Caco-2 (cell line): ENCODE measurements around the gene THRB. TPM values are rescaled to one million over a fixed set of nuclear protein-coding genes. Genes with fewer than 3 reads are reported as not detected.

Experiments used
- BruUV-seq: library from RNA; stranded (reverse); fragments of 400-500 nt; replicated peaks from 2 replicates; lab custom pipeline; 2021; lab: Mats Ljungman, UMichigan
- CTCF ChIA-PET: fragments of 300-600 bp; sonication (Branson Sonifier 250); formaldehyde crosslinking; loops from one replicate; lab custom pipeline; 2022; ENCODE audit warnings: antibody characterized with exemption; lab: Charles Lee
- POLR2A ChIA-PET: fragments of 300-600 bp; sonication (Branson Sonifier 250); formaldehyde crosslinking; loops from one replicate; lab custom pipeline; 2022; ENCODE audit warnings: antibody characterized with exemption; lab: Charles Lee
- DNase-seq, 2 experiments: peaks; one replicate each; pipeline versions ENCODE4 v3.0.0 to v3.0.0-alpha.2; 2020 to 2022
- H3K27me3 ChIP-seq: replicated peaks from 2 replicates; pipeline ENCODE4 v1.6.0; 2011; ENCODE audit warnings: low read length; ENCODE audit not compliant: control insufficient read depth, insufficient read depth
- H3K36me3 ChIP-seq: 2 replicates; pipeline ENCODE4 v1.5.1; 2011; ENCODE audit warnings: low read length; ENCODE audit not compliant: control insufficient read depth, insufficient read depth
- H3K4me1 ChIP-seq: fragments of 250-450 bp; sonication (Bioruptor Pico); 2 replicates; pipeline ENCODE4 v1.5.1; 2020; ENCODE audit warnings: mild to moderate bottlenecking
- H3K4me3 ChIP-seq: 2 replicates; pipeline ENCODE4 v1.5.1; 2011; ENCODE audit warnings: low read depth, mild to moderate bottlenecking, control low read depth, low read length
- H3K9me3 ChIP-seq: fragments of 250-450 bp; sonication (Bioruptor Pico); 2 replicates; pipeline ENCODE4 v1.5.1; 2020; ENCODE audit warnings: mild to moderate bottlenecking, moderate library complexity
- H3K27ac Mint-ChIP-seq: one replicate; pipeline ENCODE4 v1.8.0; 2022; ENCODE audit warnings: mixed read lengths; ENCODE audit not compliant: unreplicated experiment
- H3K27me3 Mint-ChIP-seq: one replicate; pipeline ENCODE4 v1.8.0; 2022; ENCODE audit warnings: mixed read lengths; ENCODE audit not compliant: insufficient read depth, unreplicated experiment
- H3K36me3 Mint-ChIP-seq: one replicate; pipeline ENCODE4 v1.8.0; 2022; ENCODE audit warnings: mild to moderate bottlenecking, mixed read lengths; ENCODE audit not compliant: insufficient read depth, unreplicated experiment
- H3K4me1 Mint-ChIP-seq: one replicate; pipeline ENCODE4 v1.8.0; 2022; ENCODE audit warnings: low read depth, mixed read lengths; ENCODE audit not compliant: unreplicated experiment
- H3K4me3 Mint-ChIP-seq: one replicate; pipeline ENCODE4 v1.8.0; 2022; ENCODE audit warnings: mild to moderate bottlenecking, moderate library complexity, mixed read lengths; ENCODE audit not compliant: unreplicated experiment
- H3K9me3 Mint-ChIP-seq: one replicate; pipeline ENCODE4 v1.8.0; 2022; ENCODE audit warnings: mixed read lengths; ENCODE audit not compliant: unreplicated experiment
- CTCF ChIP-seq, 2 experiments: fragments of 200-600 bp in 1 of 2; IDR thresholded peaks; 1 replicate in 1 of 2; 2 replicates in 1 of 2; pipeline versions ENCODE4 v1.5.1 to v1.8.0; 2011 to 2022; ENCODE audit warnings: antibody characterized with exemption in 1 of 2, control low read depth in 1 of 2, inconsistent platforms in 1 of 2, low read depth in 1 of 2, low read length in 1 of 2, mild to moderate bottlenecking in 1 of 2, moderate library complexity in 1 of 2; ENCODE audit not compliant: insufficient read depth in 1 of 2, severe bottlenecking in 1 of 2, unreplicated experiment in 1 of 2
- intact Hi-C: fragments of 100-400 bp; cut with micrococcal nuclease; formaldehyde crosslinking; loops from one replicate; pipeline ENCODE4 v1.10.0; 2022; ENCODE audit not compliant: unreplicated experiment
- total RNA-seq: library from RNA; stranded (reverse); gene quantifications from 2 replicates; pipeline ENCODE4 v1.2.3, GENCODE V29; 2022

Gene THRB
- total RNA-seq, 1 experiment from 2014 or later: 19.4 TPM

- H3K27me3 ChIP-seq: no peaks in the 10 kb centered on the region
- ChIA-PET CTCF (no interaction called here), POLR2A (no interaction called here)
- Mint-ChIP-seq H3K36me3 (no peaks in the 10 kb centered on the region), H3K9me3 (no peaks in the 10 kb centered on the region), H3K27ac (no peak overlapping the region), H3K27me3 (no peaks in the 10 kb centered on the region), H3K4me3 (no peak overlapping the region), H3K4me1 (no peaks in the 10 kb centered on the region)
- H3K9me3 ChIP-seq: no peaks in the 10 kb centered on the region
- peak; percentile 53 to 74 for DNase-seq
- intact Hi-C loops: loop anchor here (1.0 to 10.0 kb wide), 5 partner anchors 52 to 447 kb away; no protein-coding TSS in a partner anchor
- no peaks in the 10 kb centered on the region for H3K36me3 ChIP-seq
- H3K4me3 ChIP-seq: no peak overlapping the region
- TF ChIP-seq CTCF (IDR thresholded peaks at IDR 0.05; ENCODE audit: insufficient read depth in 1 of 2, low read depth in 1 of 2, low read length in 1 of 2, severe bottlenecking in 1 of 2, unreplicated experiment in 1 of 2): peak; percentile 57 to 75
- BruUV-seq: no TSS peak
- no peaks in the 10 kb centered on the region for H3K4me1 ChIP-seq
These were observed 256.5 kb downstream of the THRB start for GRCh38 chr3:24237971-24238706.

- intact Hi-C loops: loop anchor here (10.0 kb wide), 2 partner anchors 350 to 450 kb away; no protein-coding TSS in a partner anchor
- no peaks in the 10 kb centered on the region for H3K9me3 Mint-ChIP-seq
- DNase-seq: no peak
These were observed 259.5 kb downstream of the THRB start for GRCh38 chr3:24235121-24235520.

GRCh38 chr3:24232784-24233183, 261.9 kb downstream of the THRB start:
- no peaks in the 10 kb centered on the region for H3K27me3 ChIP-seq
- no peaks in the 10 kb centered on the region for H3K9me3 ChIP-seq
- H3K27ac Mint-ChIP-seq: no peak overlapping the region
- DNase-seq: no peak
- no peaks in the 10 kb centered on the region for H3K27me3 Mint-ChIP-seq
- peaks cover 1% of the 10 kb centered on the region; the same call in 1 of the 2 replicates for H3K36me3 ChIP-seq
- ChIA-PET CTCF (no interaction called here), POLR2A (no interaction called here)
- H3K36me3 Mint-ChIP-seq: no peaks in the 10 kb centered on the region
- H3K4me1 ChIP-seq: no peaks in the 10 kb centered on the region
- no TSS peak for BruUV-seq
- intact Hi-C loops: loop anchor here (10.0 kb wide), 2 partner anchors 348 to 452 kb away; no protein-coding TSS in a partner anchor
- no peak overlapping the region for H3K4me3 ChIP-seq
- H3K4me3 Mint-ChIP-seq: no peak overlapping the region
- no peaks in the 10 kb centered on the region for H3K9me3 Mint-ChIP-seq
- no peaks in the 10 kb centered on the region for H3K4me1 Mint-ChIP-seq
- TF ChIP-seq CTCF (IDR thresholded peaks at IDR 0.05; ENCODE audit: insufficient read depth in 1 of 2, low read depth in 1 of 2, low read length in 1 of 2, severe bottlenecking in 1 of 2, unreplicated experiment in 1 of 2): no peak

More at GRCh38 chr3:24235121-24235520, 259.5 kb downstream of the THRB start:
- Histone ChIP-seq H3K36me3 (peaks cover 1% of the 10 kb centered on the region; the same call in 1 of the 2 replicates), H3K4me1 (no peaks in the 10 kb centered on the region), H3K9me3 (no peaks in the 10 kb centered on the region), H3K4me3 (no peak overlapping the region), H3K27me3 (no peaks in the 10 kb centered on the region)
- Mint-ChIP-seq H3K27ac (no peak overlapping the region), H3K4me1 (no peaks in the 10 kb centered on the region), H3K27me3 (no peaks in the 10 kb centered on the region), H3K4me3 (no peak overlapping the region), H3K36me3 (no peaks in the 10 kb centered on the region)
- POLR2A ChIA-PET: no interaction called here
- no peak for TF ChIP-seq CTCF (IDR thresholded peaks at IDR 0.05; ENCODE audit: insufficient read depth in 1 of 2, low read depth in 1 of 2, low read length in 1 of 2, severe bottlenecking in 1 of 2, unreplicated experiment in 1 of 2)
- BruUV-seq: no TSS peak
- CTCF ChIA-PET: interaction anchor here (0.6 kb wide), 1 partner anchor 1047 kb away, joined by 3 read pairs; no protein-coding TSS in a partner anchor
